Tibial artery (tissue), 4 donors: ENCODE data around the gene IARS1.

Experiments
- DNase-seq, 2 donors: peaks; one replicate each; pipeline ENCODE4 v3.0.0-alpha.2; 2019
- H3K27ac ChIP-seq, 2 donors: fragments of 200-600 bp; sonication (generic) in 1 of 2; 1 replicate in 1 of 2; 2 replicates in 1 of 2; pipeline ENCODE4 v1.5.1; 2018 to 2019; ENCODE audit warnings: mild to moderate bottlenecking in 1 of 2
- H3K27me3 ChIP-seq, 2 donors: fragments of 200-600 bp; sonication (generic) in 1 of 2; one replicate each; pipeline versions ENCODE4 v1.5.1 to v1.6.0; 2016 to 2019
- H3K36me3 ChIP-seq, 3 donors: fragments of 200-600 bp; sonication (generic) in 2 of 3; one replicate each; pipeline ENCODE4 v1.5.1; 2016 to 2019; ENCODE audit warnings: mild to moderate bottlenecking in 2 of 3
- H3K4me1 ChIP-seq, 4 donors: fragments of 200-600 bp; sonication (generic) in 2 of 4; 1 replicate in 3 of 4; 2 replicates in 1 of 4; pipeline ENCODE4 v1.5.1; 2016 to 2019
- H3K4me3 ChIP-seq, 2 donors: fragments of 200-600 bp; sonication (generic) in 1 of 2; 1 replicate in 1 of 2; 2 replicates in 1 of 2; pipeline ENCODE4 v1.5.1; 2018 to 2019; ENCODE audit warnings: mild to moderate bottlenecking in 2 of 2
- H3K9me3 ChIP-seq, 3 donors: fragments of 200-600 bp; sonication (generic) in 1 of 3; one replicate each; pipeline ENCODE4 v1.5.1; 2016 to 2019
- intact Hi-C: fragments of 100-400 bp; cut with DNase I; formaldehyde crosslinking; loops from one replicate; pipeline ENCODE4 v1.15.0; 2023; ENCODE audit warnings: low total_unique reads
- TF ChIP-seq, protein P1 (sequence below), 2 experiments: fragments of 200-600 bp in 1 of 2; fragments of 450-650 bp in 1 of 2; IDR thresholded peaks; one replicate each; pipeline ENCODE4 v1.5.1; 2017 to 2019; ENCODE audit warnings: antibody characterized with exemption in 2 of 2, mild to moderate bottlenecking in 1 of 2, moderate library complexity in 1 of 2

The IARS1 gene

DNA sequence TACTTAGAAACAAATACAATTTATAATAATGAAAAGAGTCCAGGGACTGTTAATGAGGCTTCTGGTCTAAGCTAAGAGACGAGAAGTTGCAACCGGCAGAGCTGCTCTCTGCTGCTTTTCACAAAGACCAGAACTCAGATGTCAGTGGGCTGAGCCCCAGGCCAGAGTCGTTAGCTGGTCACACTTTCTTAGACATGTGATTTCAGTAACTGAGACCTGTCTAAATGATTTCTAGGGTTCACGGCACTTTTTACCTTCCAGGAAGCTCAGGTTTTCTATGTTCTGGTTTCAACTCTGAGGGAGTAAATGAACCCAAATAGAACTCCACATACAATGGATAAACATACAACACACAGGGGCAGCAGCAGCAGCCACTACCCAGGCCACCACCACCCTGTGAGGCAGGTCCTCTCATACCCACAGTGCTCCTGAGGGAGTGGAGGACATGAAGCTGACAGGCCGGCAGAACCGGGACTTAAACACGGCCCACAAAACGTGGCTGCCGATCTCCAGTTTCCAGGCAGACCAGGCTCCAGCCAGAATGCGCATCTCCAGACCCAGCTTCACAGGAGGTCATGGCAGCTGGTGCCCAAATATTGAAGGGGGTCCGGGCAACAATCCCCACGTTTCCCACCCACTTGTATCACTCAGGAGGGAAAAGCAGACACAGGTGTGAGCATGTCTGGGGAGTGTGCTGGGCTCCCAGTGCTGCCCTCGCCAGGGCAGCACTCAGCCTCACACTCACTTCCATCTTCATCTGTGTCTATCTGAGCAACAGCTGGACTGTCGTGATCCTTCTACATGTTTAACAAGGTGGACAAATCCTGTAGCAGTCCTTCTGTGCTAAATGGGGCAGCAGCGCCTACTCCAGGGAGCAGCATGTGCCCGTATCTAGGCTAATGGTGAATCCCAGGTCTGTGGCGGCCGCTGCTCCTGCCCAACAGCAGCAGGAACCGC is 38.8 kb downstream of the IARS1 start:
- intact Hi-C loops = no loop called here
- TF ChIP-seq, protein P1, sequence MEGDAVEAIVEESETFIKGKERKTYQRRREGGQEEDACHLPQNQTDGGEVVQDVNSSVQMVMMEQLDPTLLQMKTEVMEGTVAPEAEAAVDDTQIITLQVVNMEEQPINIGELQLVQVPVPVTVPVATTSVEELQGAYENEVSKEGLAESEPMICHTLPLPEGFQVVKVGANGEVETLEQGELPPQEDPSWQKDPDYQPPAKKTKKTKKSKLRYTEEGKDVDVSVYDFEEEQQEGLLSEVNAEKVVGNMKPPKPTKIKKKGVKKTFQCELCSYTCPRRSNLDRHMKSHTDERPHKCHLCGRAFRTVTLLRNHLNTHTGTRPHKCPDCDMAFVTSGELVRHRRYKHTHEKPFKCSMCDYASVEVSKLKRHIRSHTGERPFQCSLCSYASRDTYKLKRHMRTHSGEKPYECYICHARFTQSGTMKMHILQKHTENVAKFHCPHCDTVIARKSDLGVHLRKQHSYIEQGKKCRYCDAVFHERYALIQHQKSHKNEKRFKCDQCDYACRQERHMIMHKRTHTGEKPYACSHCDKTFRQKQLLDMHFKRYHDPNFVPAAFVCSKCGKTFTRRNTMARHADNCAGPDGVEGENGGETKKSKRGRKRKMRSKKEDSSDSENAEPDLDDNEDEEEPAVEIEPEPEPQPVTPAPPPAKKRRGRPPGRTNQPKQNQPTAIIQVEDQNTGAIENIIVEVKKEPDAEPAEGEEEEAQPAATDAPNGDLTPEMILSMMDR (IDR thresholded peaks at IDR 0.05) = no peak
- Histone ChIP-seq H3K36me3 (peaks cover 88 to 98% (median 96%) of the 10 kb centered on the region in 3 donors), H3K4me1 (no peaks in the 10 kb centered on the region), H3K4me3 (no peak overlapping the region), H3K27me3 (no peaks in the 10 kb centered on the region), H3K9me3 (no peaks in the 10 kb centered on the region), H3K27ac (no peak overlapping the region)
- no peak for DNase-seq

DNA sequence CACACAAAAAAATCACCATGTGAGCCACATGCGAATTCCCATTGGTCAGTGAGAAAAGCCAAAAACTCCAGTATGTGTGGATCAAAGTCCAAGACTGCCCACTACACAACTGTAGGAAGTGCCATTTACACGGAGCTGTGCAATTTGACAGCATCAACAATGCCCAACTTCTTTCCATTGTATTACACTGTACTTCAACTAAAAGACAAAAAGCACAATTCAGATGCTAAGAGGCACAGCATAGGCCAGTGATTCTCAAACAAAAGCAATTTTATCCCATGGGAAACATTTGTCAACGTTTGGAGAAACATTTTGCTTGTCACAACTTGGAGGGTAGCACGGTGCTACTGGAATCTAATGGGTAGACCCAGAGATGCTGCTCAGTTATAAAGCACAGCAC is 39.8 kb downstream of the IARS1 start:
- no peak for DNase-seq
- H3K9me3 ChIP-seq = no peaks in the 10 kb centered on the region
- H3K36me3 ChIP-seq = peaks cover 87 to 98% (median 95%) of the 10 kb centered on the region in 3 donors
- H3K4me1 ChIP-seq = no peaks in the 10 kb centered on the region
- no peak overlapping the region for H3K4me3 ChIP-seq
- TF ChIP-seq, protein P1 (IDR thresholded peaks at IDR 0.05) = no peak
- intact Hi-C loops = no loop called here
- H3K27me3 ChIP-seq = no peaks in the 10 kb centered on the region
- H3K27ac ChIP-seq = no peak overlapping the region

DNA sequence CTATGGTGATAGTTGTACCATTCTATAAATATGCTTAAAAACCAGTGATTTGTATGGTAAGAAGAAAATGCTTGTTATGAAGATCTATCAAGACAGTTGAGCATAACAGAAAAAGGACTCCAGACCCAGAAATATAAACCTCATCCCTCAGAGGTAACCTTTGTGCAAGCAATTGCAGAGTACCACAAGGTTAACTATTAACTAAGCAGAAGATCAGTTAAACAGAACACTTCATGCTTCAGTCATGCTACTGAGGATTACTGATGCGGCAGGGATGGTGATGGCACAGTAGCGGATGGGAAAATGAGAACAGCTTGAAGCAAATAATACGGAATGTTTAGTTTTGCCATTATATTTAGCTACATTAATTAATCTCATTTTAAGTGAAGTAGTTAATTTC is 45.5 kb downstream of the IARS1 start:
- Histone ChIP-seq H3K27ac (no peak overlapping the region), H3K9me3 (no peaks in the 10 kb centered on the region), H3K36me3 (peaks cover 91 to 100% (median 95%) of the 10 kb centered on the region in 3 donors), H3K4me1 (no peaks in the 10 kb centered on the region), H3K27me3 (no peaks in the 10 kb centered on the region), H3K4me3 (no peak overlapping the region)
- intact Hi-C loops = no loop called here
- no peak for DNase-seq
- TF ChIP-seq, protein P1 (IDR thresholded peaks at IDR 0.05) = no peak

DNA sequence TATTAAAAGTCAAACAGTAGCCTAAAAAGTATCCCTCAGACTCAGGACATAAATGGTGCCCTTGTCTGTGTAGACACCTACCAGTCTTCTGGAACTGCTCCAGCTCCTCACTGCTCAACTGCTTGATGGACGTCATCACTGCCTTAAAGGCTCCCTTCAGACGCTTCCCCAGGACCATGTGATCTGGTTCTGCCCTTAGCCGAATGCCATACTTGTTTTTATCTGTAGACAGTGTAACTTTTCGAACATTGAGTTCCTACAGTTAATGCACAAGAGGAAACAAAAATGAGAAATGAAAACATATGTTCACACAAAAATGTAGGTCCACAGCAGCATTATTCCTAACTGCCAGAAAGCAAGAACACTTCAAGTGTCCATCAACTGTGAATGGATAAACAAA is 46.2 kb downstream of the IARS1 start:
- H3K4me1 ChIP-seq = no peaks in the 10 kb centered on the region
- no peaks in the 10 kb centered on the region for H3K27me3 ChIP-seq
- H3K9me3 ChIP-seq = no peaks in the 10 kb centered on the region
- no peak for DNase-seq
- H3K36me3 ChIP-seq = peaks cover 93 to 100% (median 96%) of the 10 kb centered on the region in 3 donors
- TF ChIP-seq, protein P1 (IDR thresholded peaks at IDR 0.05) = no peak
- intact Hi-C loops = no loop called here
- H3K4me3 ChIP-seq = no peak overlapping the region
- no peak overlapping the region for H3K27ac ChIP-seq

DNA sequence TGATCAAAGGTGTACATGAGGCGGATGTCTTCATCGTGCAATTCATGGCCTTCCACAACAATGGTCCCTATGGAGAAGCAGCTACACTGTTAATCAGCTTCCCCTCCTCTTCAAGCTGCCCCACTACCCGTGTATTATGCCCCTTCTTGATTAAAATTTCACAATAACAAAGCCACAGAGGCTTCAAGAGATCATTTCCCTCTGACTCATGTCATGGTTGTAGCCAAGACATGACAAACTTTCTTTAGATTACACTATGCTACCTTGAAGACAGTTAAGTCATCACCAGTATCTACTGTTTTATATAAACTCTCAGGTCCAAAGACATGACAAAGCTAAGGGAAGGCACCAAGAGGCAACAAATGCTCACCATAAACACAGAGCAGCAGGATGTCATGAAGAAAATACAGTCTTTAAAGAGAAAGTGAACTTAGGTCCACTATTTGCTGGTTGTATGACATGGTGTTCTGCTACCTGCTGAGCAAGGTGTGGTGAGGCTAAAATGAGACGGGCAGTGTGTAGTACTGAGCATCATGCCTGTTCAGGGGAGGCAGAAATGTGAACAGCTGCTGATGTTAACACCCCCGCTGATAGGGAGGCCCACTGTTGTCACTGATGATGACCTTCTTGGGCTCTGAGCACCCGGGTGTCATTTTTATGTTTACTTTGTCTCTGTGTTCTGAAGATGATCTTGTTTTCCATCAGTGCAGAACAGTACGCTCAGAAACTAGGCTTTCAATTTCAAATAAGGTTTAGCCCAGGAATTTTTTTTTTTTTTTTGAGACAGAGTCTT is 48.3 kb downstream of the IARS1 start:
- no peak overlapping the region for H3K27ac ChIP-seq
- no peak overlapping the region for H3K4me3 ChIP-seq
- intact Hi-C loops = no loop called here
- no peaks in the 10 kb centered on the region for H3K9me3 ChIP-seq
- TF ChIP-seq, protein P1 (IDR thresholded peaks at IDR 0.05) = no peak
- H3K4me1 ChIP-seq = no peaks in the 10 kb centered on the region
- no peaks in the 10 kb centered on the region for H3K27me3 ChIP-seq
- H3K36me3 ChIP-seq = peaks cover 96 to 100% (median 98%) of the 10 kb centered on the region in 3 donors
- DNase-seq = no peak
